Duodenal mucosa (tissue), 2 donors: ENCODE data around the gene AQP12A.
"Not testable (repeated sequence)": the region's sequence is repeated elsewhere in the genome, so short reads cannot be mapped to it uniquely, and the experiment has no call there.

Source experiments
- H3K27ac ChIP-seq: one replicate; pipeline ENCODE4 v1.7.0; 2013; ENCODE audit warnings: low read depth, low read length
- H3K27me3 ChIP-seq, 2 donors: one replicate each; pipeline ENCODE4 v1.7.0; 2013; ENCODE audit warnings: low read length in 2 of 2, control low read depth in 1 of 2; ENCODE audit not compliant: insufficient read depth in 2 of 2, control insufficient read depth in 1 of 2
- H3K36me3 ChIP-seq, 2 donors: one replicate each; pipeline ENCODE4 v1.7.0; 2013; ENCODE audit warnings: low read length in 2 of 2, control low read depth in 1 of 2; ENCODE audit not compliant: insufficient read depth in 2 of 2, control insufficient read depth in 1 of 2
- H3K4me1 ChIP-seq, 2 donors: one replicate each; pipeline ENCODE4 v1.7.0; 2013; ENCODE audit warnings: low read length in 2 of 2, control low read depth in 1 of 2; ENCODE audit not compliant: insufficient read depth in 2 of 2, control insufficient read depth in 1 of 2
- H3K4me3 ChIP-seq, 2 donors: one replicate each; pipeline ENCODE4 v1.7.0; 2013; ENCODE audit warnings: low read length in 2 of 2, low read depth in 1 of 2
- H3K9ac ChIP-seq, 2 donors: one replicate each; pipeline ENCODE4 v1.7.0; 2013; ENCODE audit warnings: low read length in 2 of 2, low read depth in 1 of 2
- H3K9me3 ChIP-seq, 2 donors: one replicate each; pipeline ENCODE4 v1.7.0; 2013; ENCODE audit warnings: low read length in 2 of 2, control low read depth in 1 of 2; ENCODE audit not compliant: control insufficient read depth in 1 of 2

AQP12A gene, protein sequence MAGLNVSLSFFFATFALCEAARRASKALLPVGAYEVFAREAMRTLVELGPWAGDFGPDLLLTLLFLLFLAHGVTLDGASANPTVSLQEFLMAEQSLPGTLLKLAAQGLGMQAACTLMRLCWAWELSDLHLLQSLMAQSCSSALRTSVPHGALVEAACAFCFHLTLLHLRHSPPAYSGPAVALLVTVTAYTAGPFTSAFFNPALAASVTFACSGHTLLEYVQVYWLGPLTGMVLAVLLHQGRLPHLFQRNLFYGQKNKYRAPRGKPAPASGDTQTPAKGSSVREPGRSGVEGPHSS

DNA sequence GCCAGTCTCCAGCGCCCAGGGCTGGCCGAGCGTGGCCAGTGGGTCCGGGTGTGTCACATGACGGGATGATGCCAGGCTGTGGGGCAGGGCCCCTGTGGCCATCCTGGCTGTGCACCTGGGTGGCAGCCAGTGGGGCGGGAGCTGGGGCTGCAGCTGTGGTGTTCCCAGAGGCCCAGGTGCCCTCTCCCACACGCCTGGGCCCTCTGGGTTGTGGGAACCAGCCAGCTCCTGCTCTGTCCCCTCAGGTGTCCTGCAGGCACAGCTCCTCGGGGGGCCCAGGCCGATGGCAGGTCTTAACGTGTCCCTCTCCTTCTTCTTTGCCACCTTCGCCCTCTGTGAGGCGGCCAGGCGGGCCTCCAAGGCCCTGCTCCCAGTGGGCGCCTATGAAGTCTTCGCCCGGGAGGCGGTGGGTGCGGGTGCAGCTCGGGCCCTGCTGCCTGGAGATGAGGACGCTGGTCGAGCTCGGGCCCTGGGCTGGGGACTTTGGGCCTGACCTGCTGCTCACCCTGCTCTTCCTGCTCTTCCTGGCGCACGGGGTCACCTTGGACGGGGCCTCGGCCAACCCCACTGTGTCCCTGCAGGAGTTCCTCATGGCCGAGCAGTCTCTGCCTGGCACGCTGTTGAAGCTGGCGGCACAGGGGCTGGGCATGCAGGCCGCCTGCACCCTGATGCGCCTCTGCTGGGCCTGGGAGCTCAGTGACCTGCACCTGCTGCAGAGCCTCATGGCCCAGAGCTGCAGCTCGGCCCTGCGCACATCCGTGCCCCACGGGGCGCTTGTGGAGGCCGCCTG is at the start of gene AQP12A:
AQP12A (plus strand) TSS at position 236 of the 790 bp plus-strand sequence; CDS start at position 284, 48 bp downstream.
- H3K4me3 ChIP-seq, H3K36me3 ChIP-seq, H3K9me3 ChIP-seq, H3K9ac ChIP-seq, H3K27me3 ChIP-seq, H3K27ac ChIP-seq: not testable (repeated sequence)
- H3K4me1 ChIP-seq = peaks cover 2 to 12% of the 10 kb centered on the region in 2 donors

DNA sequence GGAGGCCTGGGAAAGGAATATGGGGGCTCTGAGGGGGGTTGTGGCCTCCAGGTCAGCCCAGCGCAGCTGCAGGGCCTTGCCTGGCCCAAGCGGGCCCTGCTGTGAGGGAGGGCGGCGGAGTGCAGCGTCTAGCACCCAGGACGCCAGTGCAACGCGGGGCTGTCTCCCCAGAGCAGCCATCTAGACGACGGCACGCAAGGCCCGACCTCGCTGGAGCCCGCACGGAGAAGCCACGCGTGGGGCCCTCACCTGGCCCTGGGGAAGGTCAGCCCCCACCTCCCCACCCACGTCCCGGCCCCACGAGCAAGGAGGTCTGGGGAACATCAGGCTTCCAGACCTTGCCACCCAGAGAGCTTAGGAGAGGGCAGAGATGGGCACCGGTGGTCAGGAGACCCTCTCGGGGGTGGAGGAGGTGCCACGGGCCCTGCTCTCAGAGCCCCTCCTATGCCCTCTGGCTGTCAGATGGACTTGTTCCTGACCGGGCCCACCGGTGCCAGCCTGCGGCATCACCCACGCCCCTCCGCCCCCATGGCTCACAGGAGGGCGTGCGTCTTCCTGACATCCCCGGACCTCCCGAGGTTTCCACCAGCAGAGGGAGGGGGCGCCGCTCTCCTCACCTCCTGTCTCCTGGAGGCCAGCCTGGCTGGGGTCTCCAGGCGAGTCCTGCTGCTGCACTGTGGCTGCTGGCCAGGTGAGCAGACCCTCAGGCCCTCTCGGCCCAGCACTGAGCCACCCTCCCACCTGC is 49.4 kb upstream of the AQP12A start:
- no peak overlapping the region for H3K9ac ChIP-seq
- no peak overlapping the region for H3K4me3 ChIP-seq
- peaks cover 2 to 8% of the 10 kb centered on the region in 2 donors for H3K27me3 ChIP-seq
- no peaks in the 10 kb centered on the region for H3K4me1 ChIP-seq
- no peak overlapping the region for H3K27ac ChIP-seq
- H3K36me3 ChIP-seq = no peaks in the 10 kb centered on the region
- no peaks in the 10 kb centered on the region for H3K9me3 ChIP-seq

DNA sequence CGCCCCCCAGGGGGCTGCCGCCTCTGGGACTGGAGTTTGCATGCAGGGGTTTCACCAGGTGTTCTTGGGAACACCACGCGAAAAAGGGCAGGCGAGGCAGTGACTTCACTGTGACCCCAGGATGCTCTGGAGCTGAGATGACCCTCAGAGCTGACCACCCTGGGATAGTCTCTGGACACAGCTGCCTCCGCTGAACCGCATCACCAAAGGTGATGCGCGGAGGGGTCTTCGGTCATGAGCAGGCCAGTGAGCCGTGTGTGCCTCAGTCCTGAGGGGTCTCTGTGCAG is 48.9 kb upstream of the AQP12A start:
- no peaks in the 10 kb centered on the region for H3K4me1 ChIP-seq
- H3K36me3 ChIP-seq = no peaks in the 10 kb centered on the region
- no peak overlapping the region for H3K4me3 ChIP-seq
- H3K9me3 ChIP-seq = no peaks in the 10 kb centered on the region
- H3K27me3 ChIP-seq = peaks cover 7 to 10% of the 10 kb centered on the region in 2 donors
- H3K27ac ChIP-seq = no peak overlapping the region
- H3K9ac ChIP-seq = no peak overlapping the region

DNA sequence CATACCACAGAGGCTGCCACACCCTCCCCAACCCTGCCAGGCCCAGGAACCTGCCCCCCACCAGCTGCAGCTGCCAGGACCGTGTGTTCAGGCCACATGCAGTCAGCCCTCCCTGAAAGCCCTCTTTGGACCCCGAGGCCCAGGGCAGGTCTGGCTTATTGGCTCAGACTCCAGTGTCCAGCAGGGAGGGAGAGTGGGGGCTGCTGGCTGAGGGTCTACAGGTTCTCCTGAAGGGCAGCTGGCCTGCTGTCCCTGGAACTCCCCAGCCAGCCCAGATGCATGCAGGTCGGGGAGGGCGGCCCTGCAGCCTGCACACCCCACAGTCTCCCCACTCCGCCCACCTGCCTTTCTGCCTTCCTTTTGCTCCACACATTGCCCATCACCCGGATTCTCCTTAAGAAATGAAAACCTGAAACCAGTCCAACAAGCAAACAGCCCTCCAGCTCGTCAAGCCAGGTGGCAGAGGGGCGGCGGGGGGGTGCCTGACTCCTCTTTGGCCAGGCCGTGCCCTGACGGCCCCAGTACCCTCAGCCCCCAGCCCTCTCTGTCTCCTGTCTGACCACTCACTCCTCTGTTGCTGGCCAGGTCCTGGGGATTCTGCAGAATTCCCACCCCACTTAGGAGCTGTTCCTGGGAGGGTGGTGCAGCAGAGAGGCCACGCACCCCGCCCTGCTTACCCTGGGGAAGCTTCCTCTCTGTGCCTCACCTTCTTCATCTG is 48.4 kb upstream of the AQP12A start:
- no peak overlapping the region for H3K4me3 ChIP-seq
- peaks cover 12 to 14% of the 10 kb centered on the region in 2 donors for H3K27me3 ChIP-seq
- no peaks in the 10 kb centered on the region for H3K36me3 ChIP-seq
- H3K9me3 ChIP-seq = no peaks in the 10 kb centered on the region
- no peaks in the 10 kb centered on the region for H3K4me1 ChIP-seq
- H3K9ac ChIP-seq = no peak overlapping the region
- no peak overlapping the region for H3K27ac ChIP-seq

DNA sequence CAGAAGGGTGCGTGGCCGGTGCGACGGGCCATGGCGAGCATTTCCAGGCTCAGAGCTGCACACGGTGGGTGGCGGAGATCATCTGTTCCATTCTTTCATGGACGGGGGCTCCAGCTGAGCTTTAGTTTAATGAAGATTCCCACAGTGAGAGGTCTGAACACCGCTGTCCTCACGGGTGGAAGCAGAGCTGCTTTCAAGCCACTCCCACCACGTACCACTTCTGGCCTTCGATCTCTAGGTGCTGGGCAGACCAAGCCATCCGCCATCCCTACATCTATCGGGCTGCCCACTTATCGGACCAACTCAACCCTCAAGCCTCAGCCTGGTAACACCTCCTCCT is 47.9 kb upstream of the AQP12A start:
- Histone ChIP-seq H3K27me3 (peaks cover 15 to 19% of the 10 kb centered on the region in 2 donors), H3K9ac (no peak overlapping the region), H3K4me3 (no peak overlapping the region), H3K4me1 (no peaks in the 10 kb centered on the region), H3K36me3 (no peaks in the 10 kb centered on the region), H3K27ac (no peak overlapping the region), H3K9me3 (no peaks in the 10 kb centered on the region)

DNA sequence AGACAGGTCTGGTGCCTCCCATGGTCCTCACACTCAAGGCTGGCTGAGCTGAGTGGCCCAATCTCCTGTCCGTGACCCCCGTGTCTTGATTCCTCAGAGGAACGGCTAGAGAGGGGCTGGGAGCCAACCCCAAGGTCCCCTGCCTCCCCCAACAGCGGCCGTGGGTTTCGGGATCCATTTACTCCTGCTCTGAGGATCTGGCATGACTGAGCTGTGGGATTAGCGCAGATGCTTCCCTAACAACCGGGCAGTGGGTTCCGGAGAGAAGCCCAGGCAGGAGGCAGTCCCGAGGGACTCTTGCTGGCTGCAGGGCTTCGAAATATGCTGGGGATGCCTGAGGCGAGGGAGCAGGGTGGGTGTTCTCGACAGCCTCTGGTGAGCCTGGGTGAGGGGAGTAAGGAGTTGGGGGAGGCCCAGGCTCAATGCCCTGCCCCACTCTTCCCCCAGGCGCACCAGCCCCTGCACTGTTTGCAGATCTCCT is 47.5 kb upstream of the AQP12A start:
- Histone ChIP-seq H3K4me3 (no peak overlapping the region), H3K4me1 (no peaks in the 10 kb centered on the region), H3K27ac (no peak overlapping the region), H3K9me3 (no peaks in the 10 kb centered on the region), H3K36me3 (no peaks in the 10 kb centered on the region), H3K9ac (no peak overlapping the region), H3K27me3 (peaks cover 19 to 23% of the 10 kb centered on the region in 2 donors)

DNA sequence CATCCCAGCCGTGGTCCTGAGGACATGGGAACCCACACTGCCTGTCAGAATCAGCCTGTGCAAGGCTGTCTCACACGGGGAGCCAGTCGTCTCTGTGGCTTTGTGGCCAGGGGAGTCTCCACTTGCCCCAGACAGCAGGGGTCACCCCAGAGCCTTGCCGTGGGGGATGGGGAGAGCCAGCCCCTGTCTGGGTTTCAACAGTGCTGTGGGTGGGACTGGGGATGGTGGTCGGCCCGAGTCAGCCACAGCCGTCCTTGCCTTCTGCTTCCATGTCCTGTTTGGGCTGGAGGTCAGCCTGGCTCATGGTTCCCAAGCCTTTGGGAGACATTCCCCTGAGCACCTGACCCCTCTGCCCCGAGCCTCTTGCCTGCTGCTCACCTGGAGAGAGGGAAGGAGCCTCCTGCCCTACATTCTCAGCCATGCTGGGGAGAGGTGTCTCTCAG is 46.8 kb upstream of the AQP12A start:
- H3K9ac ChIP-seq = no peak overlapping the region
- H3K27ac ChIP-seq = no peak overlapping the region
- H3K4me1 ChIP-seq = no peaks in the 10 kb centered on the region
- no peak overlapping the region for H3K4me3 ChIP-seq
- no peaks in the 10 kb centered on the region for H3K9me3 ChIP-seq
- H3K27me3 ChIP-seq = peaks cover 19 to 26% of the 10 kb centered on the region in 2 donors
- H3K36me3 ChIP-seq = no peaks in the 10 kb centered on the region

DNA sequence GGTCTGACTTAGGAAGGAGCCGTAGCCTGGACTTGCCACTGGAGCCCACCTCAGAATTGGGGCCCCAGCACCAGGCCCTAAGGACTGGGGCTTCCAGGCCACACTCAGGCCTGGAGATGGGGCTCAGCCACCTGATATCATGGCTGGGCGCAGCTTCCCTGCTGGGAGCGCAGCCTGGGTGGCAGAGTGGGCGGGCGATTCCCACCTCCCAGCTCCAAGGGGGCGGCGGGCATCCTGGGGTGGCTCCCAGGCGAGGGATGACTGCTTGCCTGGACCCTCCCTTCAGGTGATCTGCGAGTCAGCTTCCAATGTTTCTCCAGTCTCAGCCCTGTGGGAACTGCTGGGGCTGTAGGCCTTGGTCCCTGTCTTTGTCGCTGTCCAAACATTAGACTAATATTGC is 46.3 kb upstream of the AQP12A start:
- Histone ChIP-seq H3K36me3 (no peaks in the 10 kb centered on the region), H3K27ac (no peak overlapping the region), H3K27me3 (peaks cover 19 to 26% of the 10 kb centered on the region in 2 donors), H3K9ac (no peak overlapping the region), H3K4me3 (no peak overlapping the region), H3K4me1 (no peaks in the 10 kb centered on the region), H3K9me3 (no peaks in the 10 kb centered on the region)

DNA sequence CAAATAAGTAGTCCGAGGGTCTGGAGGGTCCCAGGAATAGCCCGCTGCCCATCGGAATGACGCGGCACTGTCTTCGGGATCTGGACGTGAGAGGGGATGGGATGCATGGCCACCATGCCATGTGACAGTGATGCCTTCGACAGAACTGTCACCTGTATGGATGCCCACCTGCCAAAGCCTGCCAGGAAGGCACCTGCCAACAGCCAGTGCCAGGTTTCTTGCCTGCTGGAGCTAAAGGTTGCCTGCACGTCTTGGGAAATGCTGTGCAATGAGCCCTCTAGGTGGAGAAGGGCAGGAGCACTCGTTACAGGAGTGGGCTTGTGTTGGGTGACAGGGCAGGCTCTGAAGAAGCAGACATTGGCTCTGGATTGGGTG is 45.9 kb upstream of the AQP12A start:
- H3K4me1 ChIP-seq = no peaks in the 10 kb centered on the region
- peaks cover 19 to 26% of the 10 kb centered on the region in 2 donors for H3K27me3 ChIP-seq
- no peaks in the 10 kb centered on the region for H3K36me3 ChIP-seq
- H3K9me3 ChIP-seq = no peaks in the 10 kb centered on the region
- H3K4me3 ChIP-seq = no peak overlapping the region
- no peak overlapping the region for H3K9ac ChIP-seq
- H3K27ac ChIP-seq = no peak overlapping the region
